Measurements from ENCODE around the gene TMEM87A. TPM values are rescaled to one million over a fixed set of nuclear protein-coding genes. Genes with fewer than 3 reads are reported as not detected.

TMEM87A gene
- polyA plus RNA-seq, 2 of the 4 experiments (the other 2 are of a cell fraction): 30.3 to 49.8 TPM

- H3K9me3 ChIP-seq: no peaks in the 10 kb centered on the region
- TF ChIP-seq SMC3 (IDR thresholded peaks at IDR 0.05): no peak
- no peak for TF ChIP-seq HOXB13 (CRISPR knock-in tag; IDR thresholded peaks at IDR 0.05; ENCODE audit: low read depth)
- no peak for TF ChIP-seq USF2 (IDR thresholded peaks at IDR 0.05)
- no peak for TF ChIP-seq RARB (CRISPR knock-in tag; IDR thresholded peaks at IDR 0.05)
- TF ChIP-seq CHD4 (IDR thresholded peaks at IDR 0.05; ENCODE audit: borderline replicate concordance): no peak
- no peak for TF ChIP-seq CBX2 (IDR thresholded peaks at IDR 0.05; ENCODE audit: borderline replicate concordance, low read depth)
- no peak for TF ChIP-seq FOSB (CRISPR knock-in tag; IDR thresholded peaks at IDR 0.05)
- no peak for TF ChIP-seq CTCF (IDR thresholded peaks at IDR 0.05)
- TF ChIP-seq RAD21 (conservative IDR thresholded peaks at IDR 0.05 in 1 of 2, IDR thresholded peaks at IDR 0.05 in 1 of 2): no peak
- TF ChIP-seq PHF8 (IDR thresholded peaks at IDR 0.05; ENCODE audit: borderline replicate concordance, low read depth): no peak
- no peak for TF ChIP-seq EP300 (IDR thresholded peaks at IDR 0.05)
- TF ChIP-seq MAZ (IDR thresholded peaks at IDR 0.05; ENCODE audit: borderline replicate concordance, low read depth, low read length): no peak
- TF ChIP-seq KDM1A (IDR thresholded peaks at IDR 0.05; ENCODE audit: low read depth): no peak
- TF ChIP-seq BHLHE40 (IDR thresholded peaks at IDR 0.05; ENCODE audit: low read depth, low read length): no peak
- no peak for TF ChIP-seq ZSCAN20 (CRISPR knock-in tag; IDR thresholded peaks at IDR 0.05)
- no peak for TF ChIP-seq EHMT2 (IDR thresholded peaks at IDR 0.05; ENCODE audit: low read depth)
- TF ChIP-seq E2F6 (IDR thresholded peaks at IDR 0.05; ENCODE audit: borderline replicate concordance, low read depth): no peak
- H3K27ac ChIP-seq: no peak overlapping the region
- POLR2A ChIA-PET: no interaction called here
- H3K4me1 ChIP-seq: no peaks in the 10 kb centered on the region
- WGBS (ENCODE audit: missing lambda C conversion rate): 92% methylated on average over 5 of the region's 5 CpGs
- H3K4me2 ChIP-seq: no peak overlapping the region
- ATAC-seq (no peak), FAIRE-seq (no peak), DNase-seq (ENCODE audit: low read depth in 1 of 2, low spot score in 1 of 2) (no peak)
- CTCF ChIA-PET: interaction anchor here (1.1 kb wide), 1 partner anchor 12 kb away, joined by 3 read pairs; no protein-coding TSS in a partner anchor
- H3K4me3 ChIP-seq: no peak overlapping the region
Measured at GRCh38 chr15:42172475-42172874, 100.8 kb downstream of the TMEM87A start.

GRCh38 chr15:42171795-42172194 lies 101.4 kb downstream of the TMEM87A start:
- H3K9me3 ChIP-seq: no peaks in the 10 kb centered on the region
- POLR2A ChIA-PET: no interaction called here
- no peak for TF ChIP-seq ZSCAN20 (CRISPR knock-in tag; IDR thresholded peaks at IDR 0.05)
- no peak for TF ChIP-seq HMGXB4 (CRISPR knock-in tag; IDR thresholded peaks at IDR 0.05; ENCODE audit: borderline replicate concordance)
- TF ChIP-seq KDM1A (IDR thresholded peaks at IDR 0.05; ENCODE audit: low read depth): no peak
- no peak for TF ChIP-seq HEYL (CRISPR knock-in tag; IDR thresholded peaks at IDR 0.05)
- no peak for TF ChIP-seq NPAS2 (CRISPR knock-in tag; IDR thresholded peaks at IDR 0.05; ENCODE audit: borderline replicate concordance)
- no peak for TF ChIP-seq CTCF (IDR thresholded peaks at IDR 0.05)
- no peak for TF ChIP-seq ATOH8 (CRISPR knock-in tag; IDR thresholded peaks at IDR 0.05; ENCODE audit: low read depth)
- no peak for TF ChIP-seq JUN (IDR thresholded peaks at IDR 0.05)
- TF ChIP-seq CHD4 (IDR thresholded peaks at IDR 0.05; ENCODE audit: borderline replicate concordance): no peak
- TF ChIP-seq MYC (IDR thresholded peaks at IDR 0.05; ENCODE audit: borderline replicate concordance, low read length): no peak
- TF ChIP-seq EHMT2 (IDR thresholded peaks at IDR 0.05; ENCODE audit: low read depth): no peak
- no peak for TF ChIP-seq POLR2AphosphoS2 (conservative IDR thresholded peaks at IDR 0.05; ENCODE audit: low read length)
- TF ChIP-seq HDAC2 (IDR thresholded peaks at IDR 0.05): no peak
- no peak for TF ChIP-seq HES2 (IDR thresholded peaks at IDR 0.05)
- TF ChIP-seq MAFK (IDR thresholded peaks at IDR 0.05; ENCODE audit: partially characterized antibody): no peak
- no peak overlapping the region for H3K4me3 ChIP-seq
- DNase-seq (ENCODE audit: low read depth in 1 of 2, low spot score in 1 of 2) (no peak), FAIRE-seq (no peak), ATAC-seq (no peak)
- WGBS (ENCODE audit: missing lambda C conversion rate): 90% methylated on average over 1 of the region's 1 CpG
- H3K4me1 ChIP-seq: no peaks in the 10 kb centered on the region
- no peak overlapping the region for H3K4me2 ChIP-seq
- CTCF ChIA-PET: interaction anchor here (1.1 to 1.2 kb wide), 2 partner anchors 10 to 11 kb away, joined by 3 read pairs; no protein-coding TSS in a partner anchor
- H3K27ac ChIP-seq: no peak overlapping the region

Measured in A549 (cell line).